Activated CD4-positive, alpha-beta T cell treated with anti-CD3 and anti-CD28 coated beads for 48 hours (primary cell): ENCODE data around the gene CRACDL.
"Not testable (repeated sequence)": the region's sequence is repeated elsewhere in the genome, so short reads cannot be mapped to it uniquely, and the experiment has no call there.

Experiments used
- DNase-seq: peaks from one replicate; pipeline ENCODE4 v3.0.0-alpha.2; 2020

Gene CRACDL

GRCh38 chr2:98882368-98882767 is 53.7 kb downstream of the CRACDL start:
- no peak for DNase-seq

DNA sequence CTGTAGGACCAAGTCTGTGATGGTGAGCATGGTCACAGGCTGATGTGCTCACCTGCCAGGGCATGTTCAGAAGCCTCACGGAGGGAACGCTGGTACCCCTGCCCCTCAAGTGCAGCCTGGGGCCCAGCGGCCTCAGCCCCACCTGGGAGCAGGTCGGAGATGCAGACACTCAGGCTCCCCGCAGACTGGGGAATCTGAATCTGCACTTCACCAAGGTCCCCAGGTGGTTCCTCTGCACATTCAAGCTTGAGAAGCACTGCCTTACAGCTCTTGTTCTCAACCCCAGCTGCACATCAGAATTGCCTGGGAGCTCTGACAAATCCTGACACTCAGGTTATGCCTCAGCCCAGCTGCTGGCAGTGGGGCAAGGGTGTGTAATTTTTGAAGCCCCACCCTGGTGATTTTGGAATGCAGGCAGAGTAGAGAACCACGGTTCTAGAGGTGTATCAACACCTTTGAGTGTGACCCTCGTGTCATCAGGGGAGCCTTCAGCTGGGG is 54.8 kb downstream of the CRACDL start:
- DNase-seq: no peak

- no peak for DNase-seq
Measured at GRCh38 chr2:98880266-98881152, 55.5 kb downstream of the CRACDL start.

DNA sequence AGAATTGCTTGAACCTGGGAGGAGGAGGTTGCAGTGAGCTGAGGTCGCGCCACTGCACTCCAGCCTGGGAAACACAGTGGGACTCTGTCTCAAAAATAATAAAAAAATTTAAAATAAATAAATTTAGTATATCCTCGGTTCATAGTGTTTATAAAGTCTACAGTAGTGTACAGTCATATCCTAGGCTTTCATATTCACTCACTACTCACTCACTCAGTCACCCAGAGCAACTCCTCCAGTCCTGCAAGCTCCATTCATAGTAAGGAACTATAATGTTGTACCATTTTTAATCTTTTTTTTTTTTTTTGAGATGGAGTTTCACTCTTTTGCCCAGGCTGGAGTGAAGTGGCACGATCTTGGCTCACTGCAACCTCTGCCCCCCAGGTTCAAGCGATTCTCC is 58.4 kb downstream of the CRACDL start:
- DNase-seq: not testable (repeated sequence)

- no peak for DNase-seq
Measured at GRCh38 chr2:98876741-98877140, 59.3 kb downstream of the CRACDL start.

GRCh38 chr2:98875746-98876145 is 60.3 kb downstream of the CRACDL start:
- no peak for DNase-seq

- DNase-seq: no peak
Measured at GRCh38 chr2:98875081-98875728, 60.8 kb downstream of the CRACDL start.

DNA sequence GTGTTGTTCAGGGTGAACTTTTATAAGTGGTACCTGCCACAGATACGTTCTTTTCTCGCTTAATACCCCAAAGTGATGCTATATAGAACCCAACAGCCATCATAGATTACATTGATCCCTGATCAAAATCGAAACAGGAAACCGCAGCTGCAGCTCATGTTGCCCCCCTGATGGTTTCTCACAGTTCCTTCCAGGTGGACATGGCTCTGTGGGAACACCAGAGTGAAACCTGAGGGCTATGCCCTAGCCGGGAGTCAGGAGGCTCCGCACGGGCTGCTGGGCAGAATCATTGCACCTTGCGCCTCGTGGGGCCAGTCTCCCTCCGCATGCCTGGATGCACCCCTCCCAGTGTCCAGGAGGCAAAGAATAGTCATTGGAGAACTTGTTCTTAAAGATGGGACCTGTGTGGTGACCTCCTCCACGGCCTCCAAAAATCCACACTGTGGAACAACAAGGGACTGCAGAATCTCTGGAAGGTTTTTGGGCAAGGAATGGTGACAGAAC is 61.8 kb downstream of the CRACDL start:
- DNase-seq: no peak

GRCh38 chr2:98872526-98872925 is 63.5 kb downstream of the CRACDL start:
- DNase-seq: no peak

DNA sequence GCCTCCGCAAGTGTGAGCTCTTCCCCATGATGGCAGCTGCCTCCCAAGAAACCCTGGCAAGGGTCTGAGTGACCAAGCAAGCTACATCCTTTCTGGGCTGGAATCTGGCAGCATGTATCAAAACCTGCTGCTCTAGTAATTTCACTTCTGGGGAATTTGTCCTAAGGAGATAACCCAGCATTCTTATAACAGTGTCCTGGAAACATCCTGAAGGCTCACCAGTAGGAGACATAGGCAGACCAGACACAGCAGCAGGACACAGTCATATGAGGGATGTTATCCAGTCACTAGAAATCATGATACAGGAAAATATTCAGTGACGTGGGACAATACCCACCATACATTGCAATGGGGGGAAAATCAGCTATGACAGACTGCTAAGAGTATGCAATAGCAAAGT is 64.5 kb downstream of the CRACDL start:
- no peak for DNase-seq

DNA sequence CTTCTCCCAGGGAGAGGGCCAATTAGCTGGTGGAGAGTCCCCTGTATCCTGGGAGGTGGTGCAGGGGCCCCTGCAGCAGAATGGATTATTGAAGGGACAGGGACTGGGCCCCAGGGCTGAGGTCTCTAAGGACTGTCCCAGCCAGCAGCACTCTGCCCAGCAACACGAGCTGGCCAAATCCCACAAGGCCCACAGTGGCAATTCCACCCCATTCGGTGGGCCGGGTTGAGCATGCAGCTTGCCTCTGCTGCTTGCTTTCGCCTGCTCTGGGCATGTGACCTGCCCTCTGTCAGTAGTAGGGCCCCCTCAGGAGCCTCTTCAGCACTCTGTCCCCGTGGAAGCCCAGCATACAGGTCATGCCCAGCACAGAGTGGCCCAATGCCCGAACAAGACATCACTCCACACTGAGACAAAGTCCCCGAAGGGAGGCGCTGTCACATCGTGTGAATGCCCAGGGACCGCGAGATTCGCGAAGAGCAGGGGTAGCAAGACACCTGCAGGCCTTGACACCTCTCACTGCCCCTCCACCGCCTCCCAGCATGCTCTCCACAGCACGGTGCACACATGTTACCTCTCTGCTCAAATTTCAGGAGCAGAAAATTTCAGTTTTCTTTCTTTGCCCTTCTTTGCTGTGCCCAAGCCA is 65.4 kb downstream of the CRACDL start:
- DNase-seq: no peak

GRCh38 chr2:98869870-98870269 is 66.2 kb downstream of the CRACDL start:
- DNase-seq: no peak

- no peak for DNase-seq
Measured at GRCh38 chr2:98869272-98869641, 66.8 kb downstream of the CRACDL start.

- no peak for DNase-seq
Measured at GRCh38 chr2:98868548-98869271, 67.3 kb downstream of the CRACDL start.

DNA sequence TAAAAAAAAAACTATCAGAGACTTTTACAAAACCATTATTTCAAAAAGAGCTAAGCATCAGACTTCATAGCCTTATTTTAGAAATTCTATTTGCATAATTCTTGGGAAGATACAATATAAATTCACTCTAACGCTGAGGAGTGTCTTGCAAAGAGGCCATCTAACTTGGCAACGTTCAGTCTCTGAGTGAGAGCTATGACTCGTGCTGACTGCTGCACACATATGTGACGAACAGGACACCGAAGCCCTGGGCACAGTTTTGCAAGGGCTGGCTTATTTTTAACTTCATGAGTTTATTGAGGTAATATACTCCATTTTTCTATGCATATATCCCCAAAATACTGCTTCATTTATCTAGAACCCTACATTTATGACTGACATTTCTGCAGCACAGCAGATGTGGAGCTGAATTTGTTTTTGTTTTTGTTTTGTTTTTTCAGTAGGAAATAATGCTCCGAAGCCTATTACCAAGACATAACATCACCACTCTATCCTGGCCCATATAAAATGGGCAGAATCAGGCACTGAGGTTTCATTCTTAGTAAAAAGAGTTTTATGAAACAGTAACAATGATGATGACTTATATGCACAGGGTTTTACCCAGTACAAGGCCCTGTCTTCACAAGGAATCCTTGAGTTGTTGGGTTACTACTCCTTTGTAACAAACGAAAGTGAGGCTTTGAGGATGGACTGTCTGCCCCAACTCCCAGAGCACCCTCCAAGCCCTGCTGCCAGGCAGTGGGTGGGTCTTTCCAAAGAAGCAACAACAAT is 68.3 kb downstream of the CRACDL start:
- no peak for DNase-seq

DNA sequence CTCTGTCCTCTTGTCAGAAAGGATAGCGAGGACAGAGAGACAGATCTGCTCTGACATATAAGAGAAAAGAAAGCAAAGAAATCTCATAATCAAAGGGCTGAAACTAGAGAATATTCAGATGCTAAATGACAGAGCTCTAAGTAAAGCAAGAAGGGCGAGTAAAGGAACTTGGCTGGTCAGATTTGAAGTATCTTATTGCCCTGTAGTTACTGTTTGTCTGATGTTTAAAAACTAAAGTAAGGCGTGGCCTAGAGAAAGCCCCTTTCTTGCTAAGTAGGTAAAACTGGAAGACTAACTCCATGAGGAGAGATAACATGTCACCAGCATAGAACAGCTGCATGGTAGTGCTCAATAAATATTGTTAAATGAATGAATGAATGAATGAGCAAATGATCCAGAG is 70.0 kb downstream of the CRACDL start:
- no peak for DNase-seq

GRCh38 chr2:98861601-98862000 is 74.4 kb downstream of the CRACDL start:
- no peak for DNase-seq

GRCh38 chr2:98859323-98859722 is 76.7 kb downstream of the CRACDL start:
- DNase-seq: no peak

DNA sequence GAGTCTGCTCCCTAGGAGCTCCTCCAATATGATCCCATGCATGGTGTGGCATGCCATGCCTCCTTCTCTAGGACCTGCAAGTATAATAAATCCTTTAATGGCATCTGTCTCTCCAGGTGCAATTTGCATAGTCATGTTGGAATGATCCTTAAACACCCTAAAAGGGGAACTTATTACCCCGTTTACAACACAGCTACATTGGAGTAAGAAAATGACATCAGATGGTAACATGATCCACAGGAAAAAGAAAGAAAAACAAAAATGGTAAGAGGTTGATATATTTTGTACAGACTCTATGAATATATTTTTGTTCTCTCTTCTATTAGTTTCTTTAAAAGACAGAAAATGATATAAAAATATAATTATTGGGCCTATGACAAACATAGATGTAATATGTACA is 79.0 kb downstream of the CRACDL start:
- no peak for DNase-seq

- no peak for DNase-seq
Measured at GRCh38 chr2:98854682-98855081, 81.3 kb downstream of the CRACDL start.

GRCh38 chr2:98852932-98853331 is 83.1 kb downstream of the CRACDL start:
- no peak for DNase-seq

DNA sequence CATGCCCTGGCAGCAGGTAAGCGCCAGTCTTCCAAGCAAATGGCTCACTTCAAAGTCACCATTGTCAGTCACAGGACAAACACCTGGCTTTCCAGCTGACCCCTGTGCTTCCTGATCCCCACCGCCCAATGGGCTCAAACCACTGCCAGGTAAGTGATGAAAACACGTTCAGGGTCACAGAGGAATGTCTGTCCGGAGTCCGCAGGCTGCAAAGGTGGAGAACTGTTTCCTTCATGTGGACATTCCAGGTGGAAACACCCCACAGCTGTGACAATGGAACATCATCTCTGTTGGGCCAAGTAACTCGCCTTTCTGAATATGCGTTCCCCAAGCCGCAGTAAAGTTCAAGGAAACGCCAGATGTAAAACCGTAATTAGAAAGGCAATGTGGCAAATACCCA is 86.0 kb downstream of the CRACDL start:
- no peak for DNase-seq
